ENCODE results near the gene PALM. TPM values are rescaled to one million over a fixed set of nuclear protein-coding genes. Genes with fewer than 3 reads are reported as not detected.
"Not testable (repeated sequence)": the region's sequence is repeated elsewhere in the genome, so short reads cannot be mapped to it uniquely, and the experiment has no call there.

The PALM gene
- total RNA-seq, 2 experiments from 2014 or later: 0.13 TPM; not detected in 1

GRCh38 chr19:723247-723646 is 14.5 kb downstream of the PALM start:
- POLR2A ChIA-PET: no interaction called here

GRCh38 chr19:723714-724113 is 15.0 kb downstream of the PALM start:
- ChIA-PET CTCF (interaction anchor here (0.6 to 1.3 kb wide), 2 partner anchors 11 to 234 kb away, joined by 3 read pairs; no protein-coding TSS in a partner anchor), POLR2A (no interaction called here)

More at GRCh38 chr19:723247-723646, 14.5 kb downstream of the PALM start:
- CTCF ChIA-PET: interaction anchor here (1.3 kb wide), 1 partner anchor 11 kb away, joined by 3 read pairs; no protein-coding TSS in a partner anchor

GRCh38 chr19:725461-726089 is 16.8 kb downstream of the PALM start:
- POLR2A ChIA-PET: interaction anchor here (0.6 kb wide), 1 partner anchor 46 kb away, joined by 3 read pairs; no protein-coding TSS in a partner anchor
- CTCF ChIA-PET: no interaction called here

GRCh38 chr19:726993-727956 is 18.5 kb downstream of the PALM start:
- ChIA-PET POLR2A (no interaction called here), CTCF (no interaction called here)

GRCh38 chr19:728011-728410 is 19.3 kb downstream of the PALM start:
- POLR2A ChIA-PET: no interaction called here
- CTCF ChIA-PET: no interaction called here

- POLR2A ChIA-PET, CTCF ChIA-PET: not testable (repeated sequence)
These were observed 20.8 kb downstream of the PALM start for GRCh38 chr19:729564-729963.

- POLR2A ChIA-PET: no interaction called here
- CTCF ChIA-PET: no interaction called here
These were observed 21.4 kb downstream of the PALM start for GRCh38 chr19:729965-730668.

- ChIA-PET CTCF (no interaction called here), POLR2A (interaction anchor here (0.6 kb wide), 1 partner anchor 182 kb away, joined by 3 read pairs; no protein-coding TSS in a partner anchor)
These were observed 22.3 kb downstream of the PALM start for GRCh38 chr19:731000-731399.

GRCh38 chr19:732148-733069 is 23.7 kb downstream of the PALM start:
- POLR2A ChIA-PET: no interaction called here
- CTCF ChIA-PET: interaction anchor here (0.6 to 1.8 kb wide), 2 partner anchors 148 to 210 kb away, joined by 3 to 5 read pairs; no protein-coding TSS in a partner anchor

- ChIA-PET POLR2A (interaction anchor here (1.0 kb wide), 1 partner anchor 72 kb away, joined by 4 read pairs; the partner anchor contains the start of gene RNF126), CTCF (interaction anchor here (0.5 to 1.8 kb wide), 16 partner anchors 12 to 669 kb away, joined by 3 to 14 read pairs (median 4); partner anchors contain the start of genes PRSS57 and RNF126)
These were observed 26.0 kb downstream of the PALM start for GRCh38 chr19:734716-735115.

- POLR2A ChIA-PET: no interaction called here
These were observed 27.4 kb downstream of the PALM start for GRCh38 chr19:736125-736524.

GRCh38 chr19:737591-738093 is 28.9 kb downstream of the PALM start:
- ChIA-PET POLR2A (no interaction called here), CTCF (interaction anchor here (0.7 to 1.1 kb wide), 3 partner anchors 12 to 78 kb away, joined by 3 read pairs; partner anchors contain the start of gene RNF126)

More at GRCh38 chr19:736125-736524, 27.4 kb downstream of the PALM start:
- CTCF ChIA-PET: no interaction called here

GRCh38 chr19:738509-739128 is 29.9 kb downstream of the PALM start:
- CTCF ChIA-PET: interaction anchor here (0.6 to 1.1 kb wide), 2 partner anchors 73 to 154 kb away, joined by 3 read pairs; no protein-coding TSS in a partner anchor
- POLR2A ChIA-PET: no interaction called here

GRCh38 chr19:739998-740715 is 31.4 kb downstream of the PALM start:
- ChIA-PET CTCF (interaction anchor here (1.0 kb wide), 1 partner anchor 60 kb away, joined by 3 read pairs; no protein-coding TSS in a partner anchor), POLR2A (no interaction called here)

GRCh38 chr19:740816-741505 is 32.2 kb downstream of the PALM start:
- CTCF ChIA-PET: interaction anchor here (1.0 kb wide), 1 partner anchor 60 kb away, joined by 3 read pairs; no protein-coding TSS in a partner anchor
- POLR2A ChIA-PET: not testable (repeated sequence)

- CTCF ChIA-PET: interaction anchor here (1.0 kb wide), 1 partner anchor 61 kb away, joined by 3 read pairs; no protein-coding TSS in a partner anchor
- POLR2A ChIA-PET: no interaction called here
These were observed 32.9 kb downstream of the PALM start for GRCh38 chr19:741506-742131.

All from activated CD8-positive, alpha-beta memory T cell treated with anti-CD3 and anti-CD28 coated beads for 36 hours (primary cell).